Spleen (tissue), 7 donors: Measurements from ENCODE around the gene PLAC1.

ENCODE experiments used
- POLR2A ChIP-seq, 3 donors: fragments of 450-650 bp; IDR thresholded peaks; one replicate each; pipeline ENCODE4 v1.5.1; 2017; ENCODE audit warnings: antibody characterized with exemption in 3 of 3, mild to moderate bottlenecking in 1 of 3
- POLR2AphosphoS5 ChIP-seq, 3 donors: sonication (generic); formaldehyde crosslinking; IDR thresholded peaks; one replicate each; pipeline ENCODE4 v1.5.1; 2017; ENCODE audit warnings: antibody characterized with exemption in 3 of 3
- TF ChIP-seq, protein P1 (sequence below), 11 experiments: fragments of 200-600 bp in 7 of 11; fragments of 450-650 bp in 4 of 11; sonication (generic) in 4 of 11; IDR thresholded peaks in 8 of 11; conservative IDR thresholded peaks in 3 of 11; 1 replicate in 7 of 11; 2 replicates in 4 of 11; pipeline versions ENCODE4 v1.4.0 to v1.8.0; 2016 to 2021; ENCODE audit warnings: antibody characterized with exemption in 11 of 11, inconsistent platforms in 4 of 11, mild to moderate bottlenecking in 1 of 11
- donor health status: DM: no; HTN: no; CAD: no; lungs with moderate emphysema.
- donor health status: DM: no; HTN: no; CAD: no.
- donor health status: DM: no; HTN: no; CAD: no.

DNA sequence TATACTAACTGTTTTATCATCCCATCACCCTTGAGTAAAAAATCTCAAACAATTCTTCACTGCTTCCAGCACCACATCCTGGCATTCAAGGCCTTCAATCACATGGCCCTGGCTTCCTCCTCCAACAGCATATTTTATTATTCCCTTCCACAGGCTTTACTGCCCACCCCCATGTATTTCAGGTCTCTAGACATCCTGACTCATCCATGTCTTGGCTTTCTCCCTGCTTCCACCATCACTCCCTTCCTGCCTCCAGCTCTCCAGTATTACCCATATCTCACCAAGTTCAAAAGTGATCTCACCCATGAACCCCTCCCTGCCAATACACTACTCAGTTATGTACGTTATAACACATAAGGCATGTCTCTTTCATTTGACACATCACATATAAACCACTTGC lies 34.7 kb upstream of the PLAC1 start:
- TF ChIP-seq, protein P1, sequence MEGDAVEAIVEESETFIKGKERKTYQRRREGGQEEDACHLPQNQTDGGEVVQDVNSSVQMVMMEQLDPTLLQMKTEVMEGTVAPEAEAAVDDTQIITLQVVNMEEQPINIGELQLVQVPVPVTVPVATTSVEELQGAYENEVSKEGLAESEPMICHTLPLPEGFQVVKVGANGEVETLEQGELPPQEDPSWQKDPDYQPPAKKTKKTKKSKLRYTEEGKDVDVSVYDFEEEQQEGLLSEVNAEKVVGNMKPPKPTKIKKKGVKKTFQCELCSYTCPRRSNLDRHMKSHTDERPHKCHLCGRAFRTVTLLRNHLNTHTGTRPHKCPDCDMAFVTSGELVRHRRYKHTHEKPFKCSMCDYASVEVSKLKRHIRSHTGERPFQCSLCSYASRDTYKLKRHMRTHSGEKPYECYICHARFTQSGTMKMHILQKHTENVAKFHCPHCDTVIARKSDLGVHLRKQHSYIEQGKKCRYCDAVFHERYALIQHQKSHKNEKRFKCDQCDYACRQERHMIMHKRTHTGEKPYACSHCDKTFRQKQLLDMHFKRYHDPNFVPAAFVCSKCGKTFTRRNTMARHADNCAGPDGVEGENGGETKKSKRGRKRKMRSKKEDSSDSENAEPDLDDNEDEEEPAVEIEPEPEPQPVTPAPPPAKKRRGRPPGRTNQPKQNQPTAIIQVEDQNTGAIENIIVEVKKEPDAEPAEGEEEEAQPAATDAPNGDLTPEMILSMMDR (IDR thresholded peaks at IDR 0.05 in 8 of 11, conservative IDR thresholded peaks at IDR 0.05 in 3 of 11) = no peak
- TF ChIP-seq POLR2A (IDR thresholded peaks at IDR 0.05) (no peak), POLR2AphosphoS5 (IDR thresholded peaks at IDR 0.05) (no peak)
